ENCODE measurements around the gene LRP1-AS. TPM values are rescaled to one million over a fixed set of nuclear protein-coding genes. Genes with fewer than 3 reads are reported as not detected.

LRP1-AS gene
- total RNA-seq, 2 donors from 2014 or later = not detected

Small RNA genes within 50 kb of the gene (microRNA-seq; reads per million reads assigned to microRNA genes)
- 1.6 to 2.6 reads per million in 2 donors for gene MIR1228 (ENCODE audit: borderline microRNAs expressed in 2 of 2)

Other genes starting within 250 kb of the LRP1-AS start
- under 1 TPM in 1 of 2 donors, not detected in 1; 0.14 TPM for gene SDR9C7, start 213.2 kb downstream of the LRP1-AS start, total RNA-seq
- under 1 TPM; 0.19 to 0.51 TPM for gene RDH16, start 190.0 kb downstream of the LRP1-AS start, total RNA-seq
- 1 to 10 TPM; 4.8 to 5.6 TPM for gene ZBTB39, start 141.1 kb downstream of the LRP1-AS start, total RNA-seq
- gene TAC3, start 131.1 kb downstream of the LRP1-AS start, total RNA-seq = under 1 TPM in 1 of 2 donors, not detected in 1; 0.33 TPM
- 1 to 10 TPM in 1 of 2 donors, under 1 TPM in 1; 0.28 to 1.0 TPM for gene MYO1A, start 97.5 kb downstream of the LRP1-AS start, total RNA-seq
- 10 to 100 TPM in 1 of 2 donors, 1 to 10 TPM in 1; 8.8 to 12.4 TPM for gene NEMP1, start 68.8 kb downstream of the LRP1-AS start, total RNA-seq
- 10 to 100 TPM; 27.0 to 36.3 TPM for gene NAB2, start 58.5 kb downstream of the LRP1-AS start, total RNA-seq
- 100 to 1,000 TPM; 162 to 201 TPM for gene STAT6, start 36.3 kb downstream of the LRP1-AS start, total RNA-seq
- 100 to 1,000 TPM; 465 to 757 TPM for gene LRP1, start 19.1 kb downstream of the LRP1-AS start, total RNA-seq
- gene NXPH4, start 69.2 kb upstream of the LRP1-AS start, total RNA-seq = under 1 TPM; 0.24 to 0.79 TPM
- 10 to 100 TPM; 53.2 to 53.7 TPM for gene SHMT2, start 82.1 kb upstream of the LRP1-AS start, total RNA-seq
- gene STAC3, start 103.6 kb upstream of the LRP1-AS start, total RNA-seq = 1 to 10 TPM; 1.2 to 2.8 TPM

Measured in posterior vena cava (tissue), 2 donors.